GM23248 (cell line): ENCODE results near the gene QRFP.

ENCODE experiments used
- EZH2 ChIP-seq: fragments of 200-600 bp; sonication (generic); IDR thresholded peaks from 2 replicates; pipeline ENCODE4 v1.6.1; 2018; ENCODE audit warnings: antibody characterized with exemption, mild to moderate bottlenecking; ENCODE audit not compliant: insufficient read depth, poor library complexity, severe bottlenecking
- EZH2phosphoT487 ChIP-seq: fragments of 200-600 bp; sonication (generic); IDR thresholded peaks from 2 replicates; pipeline ENCODE4 v1.6.1; 2018; ENCODE audit warnings: antibody characterized with exemption, moderate library complexity, mild to moderate bottlenecking, low read depth; ENCODE audit not compliant: insufficient read depth

DNA sequence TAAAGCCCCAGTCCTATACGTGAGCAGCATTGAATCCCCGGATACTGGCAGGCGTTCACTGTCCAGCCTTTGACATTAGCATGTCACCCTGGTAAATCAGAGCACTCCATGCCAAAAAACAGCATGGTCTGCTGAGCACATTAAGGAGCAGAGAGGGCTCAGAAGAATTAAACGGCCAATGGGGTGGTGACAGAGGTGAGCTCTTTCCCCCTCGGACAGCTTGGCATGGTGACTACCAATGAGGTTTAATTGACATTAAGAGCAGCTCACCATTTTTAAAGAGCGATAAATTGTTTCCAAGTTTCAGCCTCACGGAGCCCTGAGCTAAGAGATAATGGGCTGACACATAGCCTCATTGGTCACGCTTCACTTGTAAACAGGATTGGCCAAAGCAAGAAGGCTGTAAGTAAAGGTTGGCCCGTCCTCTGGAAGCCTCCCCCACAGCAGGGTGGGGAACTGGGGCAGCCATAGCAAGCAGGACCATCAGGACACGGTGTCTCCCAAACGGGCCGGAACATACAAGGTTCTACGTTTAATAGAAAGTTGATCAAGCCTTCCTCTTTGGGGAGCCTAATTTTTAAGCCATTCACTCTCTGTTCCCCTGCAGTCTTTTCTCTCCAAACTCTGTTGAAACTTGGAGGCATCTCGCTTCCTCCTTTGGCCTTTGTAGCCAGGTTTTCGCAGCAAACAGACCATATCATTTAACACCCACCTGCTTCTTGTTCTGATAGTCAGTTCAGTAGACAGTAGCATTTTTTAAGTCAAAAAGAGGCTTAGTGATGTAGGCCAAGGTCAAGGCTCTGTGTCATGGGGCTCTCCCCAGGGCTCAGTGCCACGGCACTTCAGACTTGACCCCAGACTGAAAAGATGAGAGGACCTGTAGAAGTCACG lies 25.9 kb downstream of the QRFP start:
- TF ChIP-seq EZH2 (no peak), EZH2phosphoT487 (no peak)
